Aorta (tissue), 5 donors: ENCODE data around the gene CUBN. TPM values are rescaled to one million over a fixed set of nuclear protein-coding genes. Genes with fewer than 3 reads are reported as not detected.

Source experiments
- ATAC-seq: fragments of 200-7000 bp; cut with Tn5 transposase; one replicate; pipeline ENCODE4 v1.9.1; 2022; ENCODE audit warnings: moderate library complexity; ENCODE audit not compliant: low FRiP score
- DNase-seq, 2 donors: peaks; one replicate each; pipeline ENCODE4 v3.0.0-alpha.2; 2020
- H3K27ac ChIP-seq, 2 donors: one replicate each; pipeline ENCODE4 v1.5.1; 2013; ENCODE audit warnings: low read length in 2 of 2, mild to moderate bottlenecking in 2 of 2, moderate library complexity in 2 of 2, control low read depth in 1 of 2, inconsistent platforms in 1 of 2, low read depth in 1 of 2
- H3K27me3 ChIP-seq, 2 donors: one replicate each; pipeline ENCODE4 v1.6.1; 2013; ENCODE audit warnings: control low read depth in 1 of 2, low read length in 1 of 2, mild to moderate bottlenecking in 1 of 2, moderate library complexity in 1 of 2; ENCODE audit not compliant: insufficient read depth in 2 of 2, control insufficient read depth in 1 of 2
- H3K36me3 ChIP-seq, 2 donors: one replicate each; pipeline ENCODE4 v1.6.1; 2013; ENCODE audit warnings: control low read depth in 1 of 2, low read length in 1 of 2, mild to moderate bottlenecking in 1 of 2; ENCODE audit not compliant: insufficient read depth in 2 of 2, control insufficient read depth in 1 of 2
- H3K4me1 ChIP-seq, 2 donors: one replicate each; pipeline ENCODE4 v1.6.1; 2013; ENCODE audit warnings: low read length in 2 of 2, control low read depth in 1 of 2, mild to moderate bottlenecking in 1 of 2, moderate library complexity in 1 of 2; ENCODE audit not compliant: insufficient read depth in 2 of 2, control insufficient read depth in 1 of 2
- H3K4me3 ChIP-seq, 2 donors: one replicate each; pipeline ENCODE4 v1.5.1; 2013; ENCODE audit warnings: low read length in 2 of 2, control low read depth in 1 of 2, mild to moderate bottlenecking in 1 of 2
- H3K9me3 ChIP-seq: one replicate; pipeline ENCODE4 v1.6.1; 2013; ENCODE audit warnings: mild to moderate bottlenecking, low read length; ENCODE audit not compliant: control insufficient read depth
- WGBS, 2 donors: extraction: QIAGEN DNeasy Blood & Tissue Kit; methylation state at CpG; one replicate each; pipeline ENCODE4 v1.1.7; 2013; 5-methylcytosine and 5-hydroxymethylcytosine counted together
- intact Hi-C, 2 donors: fragments of 100-400 bp; cut with DNase I; formaldehyde crosslinking; loops; one replicate each; pipeline versions ENCODE4 v1.14.2 to v1.15.0; 2022
- polyA plus RNA-seq, 2 donors: library from polyadenylated mRNA; stranded (reverse); fragments of 200-250 nt; gene quantifications; one replicate each; pipeline ENCODE4 v1.2.3, GENCODE V29; 2013
- total RNA-seq, 2 donors: library from RNA; stranded (reverse); fragmentation: NEBNext Ultra II Directional; extraction: Animal tissue kit (Norgen Biotek cat#: 25700); gene quantifications; one replicate each; pipeline ENCODE4 v1.2.1, GENCODE V29; 2021
- donor health status: healthy with polysubstance abuse.
- donor health status: Bipolar disorder and iron deficiency.
- donor health status: DM: no; HTN: no; CAD: no.
- donor health status: DM: no; HTN: no; CAD: no.
- donor health status: DM: yes; HTN: yes; CAD: no.

The CUBN gene
- total and polyA plus RNA-seq, 4 donors = 0.13 to 5.2 (median 2.6) TPM

GRCh38 chr10:16854623-16855022 lies 275.0 kb downstream of the CUBN start:
- intact Hi-C loops = no loop called here
- H3K27me3 ChIP-seq = no peaks in the 10 kb centered on the region
- no peaks in the 10 kb centered on the region for H3K9me3 ChIP-seq
- no peak overlapping the region for H3K4me3 ChIP-seq
- no peaks in the 10 kb centered on the region for H3K36me3 ChIP-seq
- H3K27ac ChIP-seq = no peak overlapping the region
- peaks cover 2 to 4% of the 10 kb centered on the region in 2 donors for H3K4me1 ChIP-seq
- DNase-seq (no peak), ATAC-seq (no peak)

GRCh38 chr10:16853809-16854208 lies 275.8 kb downstream of the CUBN start:
- H3K27ac ChIP-seq = no peak overlapping the region
- DNase-seq (no peak), ATAC-seq (no peak)
- no peak overlapping the region for H3K4me3 ChIP-seq
- H3K27me3 ChIP-seq = no peaks in the 10 kb centered on the region
- intact Hi-C loops = loop anchor here in 1 of 2 donors (2.0 kb wide), 1 partner anchor 29 kb away; no protein-coding TSS in a partner anchor
- no peaks in the 10 kb centered on the region for H3K9me3 ChIP-seq
- no peaks in the 10 kb centered on the region for H3K36me3 ChIP-seq
- 69 to 75% methylated on average over 4 of the region's 4 CpGs for WGBS, 2 donors
- H3K4me1 ChIP-seq = peaks cover 3 to 4% of the 10 kb centered on the region in 2 donors

GRCh38 chr10:16853201-16853600 lies 276.4 kb downstream of the CUBN start:
- Histone ChIP-seq H3K27me3 (no peaks in the 10 kb centered on the region), H3K9me3 (no peaks in the 10 kb centered on the region), H3K4me3 (no peak overlapping the region), H3K27ac (peak overlapping the region in 1 of 2 donors; percentile 44), H3K4me1 (peaks cover 4 to 8% of the 10 kb centered on the region in 2 donors), H3K36me3 (no peaks in the 10 kb centered on the region)
- ATAC-seq (no peak), DNase-seq (no peak)
- intact Hi-C loops = loop anchor here in 1 of 2 donors (2.0 kb wide), 1 partner anchor 30 kb away; no protein-coding TSS in a partner anchor
- WGBS, 2 donors = 34 to 40% methylated on average over 4 of the region's 4 CpGs

- H3K9me3 ChIP-seq = no peaks in the 10 kb centered on the region
- H3K27ac ChIP-seq = no peak overlapping the region
- H3K36me3 ChIP-seq = no peaks in the 10 kb centered on the region
- no peak overlapping the region for H3K4me3 ChIP-seq
- WGBS, 2 donors = 12 to 15% methylated on average over 2 of the region's 2 CpGs
- no peak for ATAC-seq
- H3K4me1 ChIP-seq = peaks cover 4 to 8% of the 10 kb centered on the region in 2 donors
- intact Hi-C loops = loop anchor here in 1 of 2 donors (2.0 kb wide), 1 partner anchor 30 kb away; no protein-coding TSS in a partner anchor
- H3K27me3 ChIP-seq = no peaks in the 10 kb centered on the region
- no peak for DNase-seq
Measured at GRCh38 chr10:16852624-16853023, 277.0 kb downstream of the CUBN start.

- peak overlapping the region; percentile 26 to 37 for H3K27ac ChIP-seq
- intact Hi-C loops = loop anchor here (5.0 to 10.0 kb wide), 4 partner anchors 94 to 586 kb away; no protein-coding TSS in a partner anchor
- no peaks in the 10 kb centered on the region for H3K27me3 ChIP-seq
- peaks cover 0 to 8% of the 10 kb centered on the region in 2 donors for H3K4me1 ChIP-seq
- peak; percentile 62 to 84 for DNase-seq
- H3K36me3 ChIP-seq = no peaks in the 10 kb centered on the region
- ATAC-seq = peak; percentile 71
- no peak overlapping the region for H3K4me3 ChIP-seq
- 14 to 21% methylated on average over 10 of the region's 10 CpGs for WGBS, 2 donors
- no peaks in the 10 kb centered on the region for H3K9me3 ChIP-seq
Measured at GRCh38 chr10:16848562-16849154, 281.0 kb downstream of the CUBN start.

GRCh38 chr10:16847644-16848043 lies 282.0 kb downstream of the CUBN start:
- DNase-seq (no peak), ATAC-seq (no peak)
- 9 to 18% methylated on average over 6 of the region's 6 CpGs for WGBS, 2 donors
- no peak overlapping the region for H3K4me3 ChIP-seq
- H3K4me1 ChIP-seq = peaks cover 0 to 5% of the 10 kb centered on the region in 2 donors
- H3K27ac ChIP-seq = no peak overlapping the region
- H3K36me3 ChIP-seq = no peaks in the 10 kb centered on the region
- intact Hi-C loops = loop anchor here (5.0 to 10.0 kb wide), 4 partner anchors 95 to 587 kb away; no protein-coding TSS in a partner anchor
- no peaks in the 10 kb centered on the region for H3K9me3 ChIP-seq
- H3K27me3 ChIP-seq = no peaks in the 10 kb centered on the region

GRCh38 chr10:16845248-16845647 lies 284.4 kb downstream of the CUBN start:
- H3K27ac ChIP-seq = no peak overlapping the region
- no peak for DNase-seq
- H3K4me3 ChIP-seq = no peak overlapping the region
- ATAC-seq = no peak
- H3K4me1 ChIP-seq = peaks cover 0 to 5% of the 10 kb centered on the region in 2 donors
- intact Hi-C loops = loop anchor here (2.0 to 10.0 kb wide), 5 partner anchors 97 to 590 kb away; no protein-coding TSS in a partner anchor
- H3K36me3 ChIP-seq = no peaks in the 10 kb centered on the region
- H3K9me3 ChIP-seq = no peaks in the 10 kb centered on the region
- no peaks in the 10 kb centered on the region for H3K27me3 ChIP-seq

GRCh38 chr10:16843252-16843870 lies 286.2 kb downstream of the CUBN start:
- peak; percentile 81 for ATAC-seq
- WGBS, 2 donors = 0% methylated on average over 1 of the region's 1 CpG
- H3K36me3 ChIP-seq = no peaks in the 10 kb centered on the region
- no peak overlapping the region for H3K27ac ChIP-seq
- no peaks in the 10 kb centered on the region for H3K4me1 ChIP-seq
- no peaks in the 10 kb centered on the region for H3K9me3 ChIP-seq
- H3K4me3 ChIP-seq = no peak overlapping the region
- intact Hi-C loops = loop anchor here (5.0 to 10.0 kb wide), 3 partner anchors 414 to 591 kb away; no protein-coding TSS in a partner anchor
- DNase-seq = no peak
- no peaks in the 10 kb centered on the region for H3K27me3 ChIP-seq

- WGBS, 2 donors = 91% methylated on average over 8 of the region's 8 CpGs
- ATAC-seq (no peak), DNase-seq (no peak)
- no peak overlapping the region for H3K27ac ChIP-seq
- no peaks in the 10 kb centered on the region for H3K4me1 ChIP-seq
- intact Hi-C loops = no loop called here
- H3K36me3 ChIP-seq = no peaks in the 10 kb centered on the region
- no peaks in the 10 kb centered on the region for H3K27me3 ChIP-seq
- no peak overlapping the region for H3K4me3 ChIP-seq
- H3K9me3 ChIP-seq = no peaks in the 10 kb centered on the region
Measured at GRCh38 chr10:16835228-16835627, 294.4 kb downstream of the CUBN start.
